ENCODE measurements around the gene NTN1. TPM values are rescaled to one million over a fixed set of nuclear protein-coding genes. Genes with fewer than 3 reads are reported as not detected.

Gene NTN1
- total RNA-seq, 1 experiment from 2014 or later, result 4.2 TPM

DNA sequence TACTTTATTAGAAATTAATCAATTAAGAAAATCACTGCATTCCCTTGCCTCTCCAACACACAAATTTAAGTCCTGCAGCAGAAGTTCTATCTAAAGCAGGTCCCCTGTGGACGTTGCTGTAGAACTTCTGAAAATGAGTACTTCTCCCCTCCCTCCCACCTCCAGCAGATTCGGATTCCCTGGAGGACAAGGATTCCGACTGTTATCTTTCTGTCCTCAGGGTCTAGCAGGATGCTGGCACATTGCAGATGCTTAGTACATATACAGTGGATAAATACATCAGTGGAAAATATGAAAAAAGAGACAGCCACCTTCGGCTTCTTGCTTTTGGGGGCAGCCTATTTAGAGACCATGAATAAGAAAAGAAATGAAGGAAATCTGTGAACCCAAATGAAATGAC lies 32.1 kb downstream of the NTN1 start:
- no peak overlapping the region for H2AFZ ChIP-seq (ENCODE audit: low read depth, low read length, poor library complexity, severe bottlenecking)
- TF ChIP-seq, protein P1, sequence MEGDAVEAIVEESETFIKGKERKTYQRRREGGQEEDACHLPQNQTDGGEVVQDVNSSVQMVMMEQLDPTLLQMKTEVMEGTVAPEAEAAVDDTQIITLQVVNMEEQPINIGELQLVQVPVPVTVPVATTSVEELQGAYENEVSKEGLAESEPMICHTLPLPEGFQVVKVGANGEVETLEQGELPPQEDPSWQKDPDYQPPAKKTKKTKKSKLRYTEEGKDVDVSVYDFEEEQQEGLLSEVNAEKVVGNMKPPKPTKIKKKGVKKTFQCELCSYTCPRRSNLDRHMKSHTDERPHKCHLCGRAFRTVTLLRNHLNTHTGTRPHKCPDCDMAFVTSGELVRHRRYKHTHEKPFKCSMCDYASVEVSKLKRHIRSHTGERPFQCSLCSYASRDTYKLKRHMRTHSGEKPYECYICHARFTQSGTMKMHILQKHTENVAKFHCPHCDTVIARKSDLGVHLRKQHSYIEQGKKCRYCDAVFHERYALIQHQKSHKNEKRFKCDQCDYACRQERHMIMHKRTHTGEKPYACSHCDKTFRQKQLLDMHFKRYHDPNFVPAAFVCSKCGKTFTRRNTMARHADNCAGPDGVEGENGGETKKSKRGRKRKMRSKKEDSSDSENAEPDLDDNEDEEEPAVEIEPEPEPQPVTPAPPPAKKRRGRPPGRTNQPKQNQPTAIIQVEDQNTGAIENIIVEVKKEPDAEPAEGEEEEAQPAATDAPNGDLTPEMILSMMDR (IDR thresholded peaks at IDR 0.05 in 2 of 3, conservative IDR thresholded peaks at IDR 0.05 in 1 of 3; ENCODE audit: borderline replicate concordance in 1 of 3, insufficient read depth in 1 of 3, low read depth in 2 of 3, low read length in 2 of 3), result no peak
- no peak for TF ChIP-seq SP1 (IDR thresholded peaks at IDR 0.05; ENCODE audit: low read depth)
- TF ChIP-seq SRF (IDR thresholded peaks at IDR 0.05; ENCODE audit: low read depth), result no peak
- TF ChIP-seq, protein P2, sequence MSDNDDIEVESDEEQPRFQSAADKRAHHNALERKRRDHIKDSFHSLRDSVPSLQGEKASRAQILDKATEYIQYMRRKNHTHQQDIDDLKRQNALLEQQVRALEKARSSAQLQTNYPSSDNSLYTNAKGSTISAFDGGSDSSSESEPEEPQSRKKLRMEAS (IDR thresholded peaks at IDR 0.05), result no peak
- no peak for TF ChIP-seq ZNF274 (IDR thresholded peaks at IDR 0.05; ENCODE audit: low read depth, low read length)
- TF ChIP-seq FOSL1 (IDR thresholded peaks at IDR 0.05; ENCODE audit: low read depth), result no peak
- TF ChIP-seq POLR2AphosphoS5 (IDR thresholded peaks at IDR 0.05; ENCODE audit: low read depth, low read length), result no peak
- no peak for TF ChIP-seq JUND (IDR thresholded peaks at IDR 0.05)
- no peak for TF ChIP-seq CBX3 (IDR thresholded peaks at IDR 0.05; ENCODE audit: low read depth)
- no peak for TF ChIP-seq CEBPB (IDR thresholded peaks at IDR 0.05; ENCODE audit: low read depth)
- no peak for TF ChIP-seq SIN3A (IDR thresholded peaks at IDR 0.05; ENCODE audit: low read depth)
- no peak for TF ChIP-seq YY1 (IDR thresholded peaks at IDR 0.05; ENCODE audit: extremely low read depth, insufficient replicate concordance, low read depth, low read length)
- TF ChIP-seq TCF7L2 (IDR thresholded peaks at IDR 0.05; ENCODE audit: borderline replicate concordance, extremely low read depth, insufficient read depth, insufficient read length), result no peak
- TF ChIP-seq ZFX (IDR thresholded peaks at IDR 0.05), result no peak
- TF ChIP-seq ELF1 (IDR thresholded peaks at IDR 0.05; ENCODE audit: borderline replicate concordance, low read depth), result no peak
- TF ChIP-seq, protein P3, sequence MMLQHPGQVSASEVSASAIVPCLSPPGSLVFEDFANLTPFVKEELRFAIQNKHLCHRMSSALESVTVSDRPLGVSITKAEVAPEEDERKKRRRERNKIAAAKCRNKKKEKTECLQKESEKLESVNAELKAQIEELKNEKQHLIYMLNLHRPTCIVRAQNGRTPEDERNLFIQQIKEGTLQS (IDR thresholded peaks at IDR 0.05), result no peak
- TF ChIP-seq, protein P4, sequence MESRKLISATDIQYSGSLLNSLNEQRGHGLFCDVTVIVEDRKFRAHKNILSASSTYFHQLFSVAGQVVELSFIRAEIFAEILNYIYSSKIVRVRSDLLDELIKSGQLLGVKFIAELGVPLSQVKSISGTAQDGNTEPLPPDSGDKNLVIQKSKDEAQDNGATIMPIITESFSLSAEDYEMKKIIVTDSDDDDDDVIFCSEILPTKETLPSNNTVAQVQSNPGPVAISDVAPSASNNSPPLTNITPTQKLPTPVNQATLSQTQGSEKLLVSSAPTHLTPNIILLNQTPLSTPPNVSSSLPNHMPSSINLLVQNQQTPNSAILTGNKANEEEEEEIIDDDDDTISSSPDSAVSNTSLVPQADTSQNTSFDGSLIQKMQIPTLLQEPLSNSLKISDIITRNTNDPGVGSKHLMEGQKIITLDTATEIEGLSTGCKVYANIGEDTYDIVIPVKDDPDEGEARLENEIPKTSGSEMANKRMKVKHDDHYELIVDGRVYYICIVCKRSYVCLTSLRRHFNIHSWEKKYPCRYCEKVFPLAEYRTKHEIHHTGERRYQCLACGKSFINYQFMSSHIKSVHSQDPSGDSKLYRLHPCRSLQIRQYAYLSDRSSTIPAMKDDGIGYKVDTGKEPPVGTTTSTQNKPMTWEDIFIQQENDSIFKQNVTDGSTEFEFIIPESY (IDR thresholded peaks at IDR 0.05; ENCODE audit: extremely low read depth, insufficient replicate concordance, low read length), result no peak
- TF ChIP-seq RAD21 (IDR thresholded peaks at IDR 0.05; ENCODE audit: low read depth), result no peak
- RAD21 ChIA-PET (ENCODE audit: low non-redundant PET in 1 of 2, low total read pairs in 2 of 2, uncharacterized antibody in 2 of 2, unreplicated experiment in 2 of 2), result no interaction called here
- no peak overlapping the region for H3K4me3 ChIP-seq (replicated peaks in 1 of 2; ENCODE audit: low read depth in 1 of 2, low read length in 2 of 2)
- H3K27me3 ChIP-seq (ENCODE audit: insufficient read depth, low read length), result no peaks in the 10 kb centered on the region
- CTCF ChIA-PET, result no interaction called here
- POLR2A ChIA-PET, result no interaction called here
- peaks cover 22 to 26% of the 10 kb centered on the region in 2 experiments for H3K4me1 ChIP-seq (ENCODE audit: control insufficient read depth in 1 of 2, insufficient read depth in 2 of 2, low read length in 2 of 2)
- H3K9me3 ChIP-seq (ENCODE audit: control insufficient read depth in 1 of 2, insufficient read depth in 1 of 2, low read depth in 1 of 2, low read length in 2 of 2), result no peaks in the 10 kb centered on the region
- intact Hi-C loops (cut with micrococcal nuclease), result no loop called here
- no TSS peak for BruUV-seq (replicated peaks)
- DNase-seq (ENCODE audit: low read depth, low spot score) (no peak), ATAC-seq (no peak)
- no peaks in the 10 kb centered on the region for H3K9me2 ChIP-seq (ENCODE audit: insufficient read depth)
- no peaks in the 10 kb centered on the region for H3K79me2 ChIP-seq (ENCODE audit: insufficient read depth, low read length)
- no peak overlapping the region for H3K27ac ChIP-seq (ENCODE audit: low read depth, low read length)
- H4K20me1 ChIP-seq (ENCODE audit: insufficient read depth), result no peaks in the 10 kb centered on the region
- no peak overlapping the region for H3K9ac ChIP-seq (ENCODE audit: low read length)
- H3K36me3 ChIP-seq (ENCODE audit: control insufficient read depth in 1 of 2, insufficient read depth in 2 of 2, low read length in 2 of 2), result no peaks in the 10 kb centered on the region
- no peak overlapping the region for H3K4me2 ChIP-seq (ENCODE audit: low read length)

Data from HCT116 (cell line).